DMS53 treated with DMSO at 0.1 percent for 48 hours (cell line): Measurements from ENCODE around the gene GNAQ.
"Not testable (repeated sequence)": the region's sequence is repeated elsewhere in the genome, so short reads cannot be mapped to it uniquely, and the experiment has no call there.

Experiments
- DNase-seq: peaks from one replicate; lab custom pipeline; 2025; ENCODE audit not compliant: unreplicated experiment; lab: John Stamatoyannopoulos, UW

Gene GNAQ

DNA sequence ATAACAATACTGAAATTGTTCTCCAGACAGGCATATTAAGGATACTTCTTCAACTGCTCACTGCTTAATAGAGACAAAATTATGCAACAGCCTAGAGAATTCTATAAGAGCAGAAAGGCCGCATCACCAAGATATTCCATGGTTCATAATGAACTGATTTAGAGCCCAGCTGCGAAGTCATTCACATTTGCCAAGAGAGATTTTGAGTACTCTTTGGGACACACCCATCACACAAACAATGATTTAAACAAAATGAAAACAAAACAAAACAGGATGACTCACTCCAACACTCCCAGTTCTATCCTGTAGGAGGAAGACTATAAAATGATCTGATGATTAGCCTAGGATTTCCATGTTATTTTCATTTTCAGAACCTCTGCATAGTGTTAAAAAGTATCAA lies 237.8 kb downstream of the GNAQ start:
- DNase-seq: no peak

DNA sequence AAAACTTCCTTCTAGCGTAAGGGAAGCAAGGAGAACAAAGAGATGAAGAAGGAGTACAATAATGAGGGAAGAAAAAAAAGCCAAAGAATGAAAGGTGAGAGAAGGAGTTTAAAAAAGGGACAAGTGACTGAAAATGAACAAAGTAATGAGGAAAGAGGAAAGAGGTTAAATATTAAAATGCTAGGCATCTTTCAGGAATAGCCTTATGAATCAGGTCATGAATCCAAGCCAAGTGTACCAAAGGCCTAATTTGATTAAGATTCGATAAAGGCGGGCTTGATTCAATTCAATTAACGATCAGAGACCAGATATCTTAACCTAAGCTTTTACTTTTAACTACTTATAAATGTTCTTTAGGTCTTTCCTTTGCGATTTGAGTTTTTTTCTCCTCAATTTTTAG lies 241.7 kb downstream of the GNAQ start:
- DNase-seq: no peak

DNA sequence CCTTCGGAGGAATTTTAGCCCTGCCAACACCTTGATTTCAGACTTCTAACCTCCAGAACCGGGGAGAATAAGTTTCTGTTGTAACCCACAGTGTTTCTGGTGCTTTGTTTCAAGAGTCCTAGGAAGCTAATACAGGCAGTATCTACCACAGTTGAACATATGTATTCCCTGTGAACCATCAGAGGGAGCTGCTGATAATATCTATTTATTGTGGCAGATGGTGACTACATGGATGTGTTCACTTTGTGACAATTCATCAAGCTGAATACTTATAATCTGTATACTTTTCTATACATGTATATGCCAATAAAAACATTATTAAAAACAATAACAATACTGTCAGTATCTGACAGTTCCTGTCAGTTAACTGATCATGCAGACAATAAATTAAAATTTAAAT lies 246.3 kb downstream of the GNAQ start:
- DNase-seq: no peak

DNA sequence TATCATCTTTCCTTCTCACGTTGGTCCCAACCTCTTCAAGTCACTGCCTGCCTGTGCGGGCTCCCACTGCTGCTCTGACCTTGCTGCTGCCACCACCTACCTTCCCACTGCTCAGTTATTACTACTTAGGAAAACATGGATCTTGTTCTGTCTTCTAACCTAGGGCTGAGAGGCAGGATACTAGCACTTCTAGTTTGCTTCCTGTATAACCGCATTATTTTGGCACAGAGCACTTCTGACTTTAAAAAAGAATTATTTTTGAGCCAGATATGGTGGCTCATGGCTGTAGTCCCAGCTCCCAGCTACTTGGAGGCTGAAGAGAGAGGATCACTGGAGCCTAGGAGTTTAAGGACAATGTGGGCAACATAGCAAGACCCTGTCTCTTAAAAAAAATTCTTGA lies 248.1 kb downstream of the GNAQ start:
- no peak for DNase-seq

DNA sequence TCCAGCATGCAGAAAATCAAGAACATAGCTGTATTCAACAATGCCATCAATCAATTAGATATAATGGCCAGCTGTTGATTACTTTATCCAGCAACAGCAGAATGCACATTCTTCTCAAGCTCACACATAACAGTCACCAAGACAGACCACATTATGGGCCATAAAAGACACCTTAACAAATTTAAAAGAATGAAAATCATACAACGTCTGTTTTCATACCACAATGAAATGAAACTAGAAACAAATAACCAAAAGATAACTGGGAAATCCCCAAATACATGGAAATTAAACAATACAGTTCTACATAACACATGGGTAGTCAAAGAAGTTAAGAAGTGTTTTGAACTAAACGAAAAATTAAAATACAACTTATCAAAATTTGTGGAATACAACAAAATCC lies 252.6 kb downstream of the GNAQ start:
- no peak for DNase-seq

DNA sequence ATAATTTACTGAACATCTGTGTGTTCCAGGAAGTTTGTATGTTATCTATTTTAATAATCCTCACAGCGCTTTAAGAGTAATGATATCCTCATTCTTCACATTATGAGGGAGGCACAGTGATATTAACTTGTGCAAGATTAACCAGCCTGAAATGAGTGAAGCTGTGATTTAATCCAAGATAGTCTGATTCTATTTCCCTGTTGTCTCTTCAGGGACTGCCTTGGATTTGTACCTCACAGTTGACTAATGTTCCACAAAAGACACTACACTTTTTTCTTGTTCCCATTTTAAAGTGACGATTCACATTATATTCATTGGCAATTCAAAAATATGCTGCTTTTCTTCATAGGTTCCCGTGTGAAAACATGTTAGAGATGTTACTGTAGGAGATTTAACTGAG lies 258.2 kb downstream of the GNAQ start:
- no peak for DNase-seq

DNA sequence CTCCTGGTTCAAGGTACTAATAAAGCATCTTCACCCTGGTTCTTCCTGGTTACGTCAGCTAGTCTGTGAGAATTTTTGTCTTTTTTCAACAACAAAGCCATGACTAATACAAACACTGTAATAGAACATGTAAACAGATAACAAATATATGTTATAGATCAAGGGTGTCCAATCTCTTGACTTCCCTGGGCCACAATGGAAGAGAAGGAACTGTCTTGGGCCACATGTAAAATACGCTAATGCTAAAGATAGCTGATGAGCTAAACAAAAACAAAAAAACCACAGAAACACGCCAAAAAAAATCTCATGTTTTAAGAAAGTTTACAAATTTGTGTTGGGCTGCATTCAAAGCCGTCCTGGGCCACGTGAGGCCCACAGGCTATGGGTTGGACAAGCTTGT lies 259.0 kb downstream of the GNAQ start:
- no peak for DNase-seq

DNA sequence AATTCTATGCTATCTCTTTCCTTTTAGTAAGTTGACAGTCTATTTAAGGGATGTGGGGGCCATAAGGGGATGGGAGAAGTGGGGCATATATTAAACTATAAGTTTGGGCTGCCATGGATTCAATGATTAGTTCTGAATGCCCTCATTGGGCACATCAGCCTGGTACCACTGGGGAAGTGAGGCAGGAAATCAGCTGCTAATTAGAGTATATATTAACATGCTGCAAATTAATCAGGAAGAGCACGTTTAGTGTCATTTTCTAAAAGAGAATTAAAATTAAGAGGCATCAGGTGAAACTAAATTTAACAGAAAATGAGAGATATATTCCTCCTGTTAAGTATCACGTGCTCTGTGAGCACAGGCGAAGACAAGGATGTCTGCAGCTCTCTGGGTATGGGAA lies 260.4 kb downstream of the GNAQ start:
- no peak for DNase-seq

DNA sequence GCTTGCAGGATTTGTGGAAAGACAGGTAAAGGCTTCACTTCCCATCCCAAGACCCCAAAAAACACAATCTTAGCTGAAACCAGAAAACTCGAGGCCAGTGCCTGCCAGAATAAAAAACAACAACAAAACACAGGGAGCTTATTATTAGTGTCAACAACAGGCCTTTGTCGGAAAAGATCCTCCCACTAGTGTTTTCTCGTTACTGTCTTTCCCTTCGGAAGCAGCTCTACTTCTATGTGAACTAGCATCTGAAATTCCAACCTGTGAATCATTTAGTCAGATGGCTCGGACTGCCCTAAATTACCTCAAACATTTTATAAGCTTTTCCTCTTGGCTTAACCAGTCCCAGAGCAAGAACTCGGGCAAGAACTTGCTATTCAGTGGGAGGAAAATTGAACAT lies 261.3 kb downstream of the GNAQ start:
- DNase-seq: no peak

DNA sequence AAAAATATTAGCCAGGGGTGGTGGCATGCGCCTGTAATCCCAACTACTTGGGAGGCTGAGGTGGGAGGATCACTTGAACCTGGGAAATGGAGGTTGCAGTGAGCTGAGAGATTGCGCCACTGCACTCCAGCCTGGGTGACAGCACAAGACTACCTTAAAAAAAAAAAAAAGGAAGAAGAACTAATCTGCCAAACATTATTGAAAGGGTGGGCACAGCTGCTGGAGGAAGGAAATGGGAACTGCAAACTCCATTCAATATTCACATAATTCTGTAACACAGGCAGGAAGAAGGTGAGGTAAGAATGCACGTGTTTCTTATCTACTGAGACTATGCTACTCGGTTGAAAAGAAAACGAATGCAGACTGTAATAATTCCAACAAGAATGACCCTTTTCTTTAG lies 262.4 kb downstream of the GNAQ start:
- no peak for DNase-seq

DNA sequence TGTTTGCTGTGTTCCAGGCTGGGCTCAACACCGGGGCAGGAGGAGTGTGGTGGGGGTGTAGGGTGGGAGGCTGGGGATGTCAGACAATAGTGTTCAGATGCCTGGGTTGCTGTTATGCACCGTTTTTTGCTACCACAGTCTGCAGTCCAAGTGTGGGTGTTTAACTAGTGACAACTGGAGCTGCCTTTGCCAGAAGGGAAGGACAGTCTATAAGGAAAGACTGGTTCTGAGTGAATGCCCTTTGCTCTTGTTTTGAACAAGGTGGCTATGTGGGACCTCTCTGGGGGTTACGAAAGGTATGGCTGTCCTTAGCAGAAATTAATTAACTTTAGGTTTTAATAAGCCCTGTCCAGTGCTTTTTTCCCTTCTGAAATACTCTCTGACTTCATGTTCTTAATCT lies 265.0 kb downstream of the GNAQ start:
- no peak for DNase-seq

DNA sequence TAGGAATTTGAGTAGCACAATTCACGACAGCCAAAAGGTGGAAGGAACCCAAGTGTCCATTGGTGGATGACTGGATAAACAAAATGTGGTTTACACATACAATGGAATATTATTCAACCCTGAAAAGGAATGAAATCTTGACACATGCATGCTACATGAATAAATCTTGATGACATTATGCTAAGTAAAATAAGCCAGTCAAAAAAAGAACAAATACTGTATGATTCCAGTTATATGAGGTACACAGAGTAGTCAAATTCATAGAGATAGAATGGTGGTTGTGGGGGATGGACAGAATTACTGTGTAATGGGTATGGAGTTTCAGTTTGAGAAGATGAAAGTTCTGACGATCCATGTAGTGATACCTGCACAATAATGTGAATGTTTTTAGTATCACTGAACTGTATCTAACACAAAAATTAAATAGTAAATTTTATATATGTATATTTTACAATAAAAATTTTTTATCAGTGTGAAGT lies 265.8 kb downstream of the GNAQ start:
- no peak for DNase-seq

DNA sequence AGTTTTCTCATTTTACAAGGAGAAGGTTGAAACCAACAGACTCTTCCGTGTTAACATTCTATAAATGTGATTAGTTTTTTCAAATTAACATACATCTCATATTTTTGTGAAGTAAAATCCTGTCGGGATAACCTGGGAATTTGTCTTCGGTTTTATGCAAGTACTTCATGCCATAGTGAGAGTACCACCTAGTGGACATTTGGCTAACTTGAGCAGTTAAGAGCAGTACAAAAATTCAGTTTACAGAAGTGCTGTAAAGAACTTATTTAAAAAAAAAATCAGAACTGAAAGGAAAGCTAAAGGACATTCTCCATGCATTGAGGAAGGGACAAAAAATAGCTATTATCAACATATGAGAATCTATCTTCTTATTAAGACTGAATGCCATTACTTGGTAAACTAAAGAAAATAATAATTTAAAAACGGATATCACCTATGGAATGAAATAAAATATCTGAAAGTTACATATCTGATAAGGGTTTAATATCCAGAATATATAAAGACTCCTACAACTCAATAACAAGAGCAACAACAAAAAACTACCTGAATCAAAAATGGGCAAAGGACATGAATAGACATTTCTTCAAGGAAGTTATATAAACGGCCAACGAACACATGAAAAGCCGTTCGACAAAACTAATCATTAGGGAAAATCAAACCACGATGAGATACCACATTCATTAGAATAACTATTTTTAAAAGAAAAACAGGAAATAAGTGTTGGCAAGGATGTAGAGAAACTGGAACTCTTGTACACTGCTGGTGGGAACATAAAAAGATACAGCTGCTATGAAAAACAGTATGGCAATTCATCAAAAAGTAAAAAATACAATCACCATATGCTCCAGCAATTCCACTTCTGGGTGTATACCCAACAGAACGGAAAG lies 266.5 kb downstream of the GNAQ start:
- peak; percentile 22 for DNase-seq

DNA sequence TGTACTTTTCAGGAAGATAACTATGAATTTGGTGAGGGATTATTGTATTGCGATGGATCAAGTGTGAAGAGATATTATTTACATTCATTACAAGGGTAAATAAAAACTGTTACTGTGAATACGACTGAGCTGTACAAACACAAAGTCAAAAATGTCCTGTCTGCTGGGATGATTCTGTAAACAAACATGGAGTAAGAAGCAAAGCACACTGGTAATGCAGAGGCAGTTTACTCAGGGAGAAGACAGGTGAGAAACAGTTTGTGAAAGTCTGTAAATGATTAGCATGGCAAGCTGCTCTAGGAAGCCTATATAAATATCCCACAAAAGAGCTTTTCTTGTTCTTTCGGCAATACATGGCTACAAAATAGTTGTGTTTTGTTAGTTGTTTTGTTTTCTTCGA lies 268.0 kb downstream of the GNAQ start:
- peak; percentile 71 for DNase-seq

DNA sequence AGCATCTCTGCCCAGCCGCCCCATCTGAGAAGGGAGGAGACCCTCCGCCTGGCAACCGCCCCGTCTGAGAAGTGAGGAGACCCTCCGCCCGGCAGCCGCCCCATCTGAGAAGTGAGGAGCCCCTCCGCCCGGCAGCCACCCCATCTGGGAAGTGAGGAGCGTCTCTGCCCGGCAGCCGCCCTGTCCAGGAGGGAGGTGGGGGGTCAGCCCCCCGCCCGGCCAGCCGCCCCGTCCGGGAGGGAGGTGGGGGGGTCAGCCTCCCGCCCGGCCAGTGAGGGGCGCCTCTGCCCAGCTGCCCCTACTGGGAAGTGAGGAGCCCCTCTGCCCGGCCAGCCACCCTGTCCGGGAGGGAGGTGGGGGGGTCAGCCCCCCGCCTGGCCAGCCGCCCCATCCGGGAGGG lies 270.7 kb downstream of the GNAQ start:
- not testable (repeated sequence) for DNase-seq

DNA sequence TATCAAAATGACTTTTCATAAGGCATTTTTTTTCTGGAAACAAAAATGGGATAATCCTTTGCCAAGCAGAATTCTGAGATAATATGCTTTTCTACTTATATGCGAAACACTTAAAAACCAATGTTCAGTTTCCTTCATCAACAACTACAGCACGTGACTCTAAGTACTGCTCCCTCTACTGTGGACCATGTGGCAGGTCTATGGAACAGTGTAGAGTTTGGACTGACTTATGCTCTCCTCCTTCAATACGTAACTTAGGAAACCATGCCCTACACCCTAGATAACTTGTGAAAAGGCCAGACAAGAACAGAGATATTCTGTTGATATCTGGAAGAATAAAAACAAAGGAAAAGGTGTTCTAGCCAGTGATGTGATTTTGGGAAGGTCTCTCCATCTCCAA lies 272.2 kb downstream of the GNAQ start:
- DNase-seq: no peak

DNA sequence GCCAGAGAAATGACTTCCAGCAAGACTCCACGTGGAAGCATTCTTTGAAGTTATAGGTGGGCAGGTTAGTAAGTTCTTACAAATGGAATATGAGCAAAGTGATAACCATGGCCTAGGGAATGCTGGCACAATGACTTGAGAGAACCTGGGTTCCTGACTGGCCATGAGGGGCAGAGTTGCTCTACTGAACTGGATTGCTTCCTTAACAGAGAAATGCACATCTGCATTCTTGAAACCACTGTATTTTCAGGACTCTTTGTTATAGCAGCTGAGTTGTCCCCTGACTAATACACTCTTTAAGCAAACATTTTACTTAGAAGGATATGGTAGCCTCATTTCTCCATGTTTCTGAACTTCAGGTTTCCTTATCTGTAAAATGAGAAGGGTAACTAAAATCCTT lies 275.2 kb downstream of the GNAQ start:
- no peak for DNase-seq

DNA sequence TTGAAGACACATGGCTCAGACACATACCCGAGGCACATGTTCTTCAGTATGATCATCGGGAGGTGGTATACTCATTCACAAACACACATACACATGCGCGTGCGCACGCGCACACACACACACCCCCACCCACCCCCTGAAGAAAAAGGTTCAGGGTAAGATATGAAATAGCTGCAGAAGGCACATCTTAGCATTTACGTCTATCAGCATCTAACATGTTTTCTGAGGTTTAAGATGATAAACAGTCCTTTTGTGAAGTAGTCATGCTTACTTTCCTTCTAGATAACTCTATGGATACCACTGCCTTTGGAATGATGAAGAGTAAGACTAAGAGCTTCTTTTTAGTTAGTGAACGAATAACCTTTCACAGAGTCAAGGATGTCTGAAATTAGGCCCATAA lies 278.4 kb downstream of the GNAQ start:
- DNase-seq: no peak

DNA sequence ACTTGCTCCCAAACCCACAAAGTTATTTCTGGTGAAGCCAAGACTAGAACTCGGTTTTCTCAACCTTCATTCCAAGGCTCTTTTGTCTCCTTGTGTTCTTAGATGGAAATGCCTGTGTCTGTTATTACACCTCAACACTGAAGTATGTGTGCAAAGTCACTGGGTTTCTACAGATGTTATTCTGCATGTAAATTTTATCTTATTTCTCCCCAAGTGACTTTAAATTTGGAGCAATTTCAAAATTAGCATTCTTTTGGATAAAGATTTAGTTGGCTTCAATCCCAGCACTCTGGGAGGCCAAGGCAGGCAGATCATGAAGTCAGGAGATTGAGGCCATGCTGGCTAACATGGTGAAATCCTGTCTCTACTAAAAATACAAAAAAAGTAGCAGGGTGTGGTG lies 279.1 kb downstream of the GNAQ start:
- DNase-seq: no peak

DNA sequence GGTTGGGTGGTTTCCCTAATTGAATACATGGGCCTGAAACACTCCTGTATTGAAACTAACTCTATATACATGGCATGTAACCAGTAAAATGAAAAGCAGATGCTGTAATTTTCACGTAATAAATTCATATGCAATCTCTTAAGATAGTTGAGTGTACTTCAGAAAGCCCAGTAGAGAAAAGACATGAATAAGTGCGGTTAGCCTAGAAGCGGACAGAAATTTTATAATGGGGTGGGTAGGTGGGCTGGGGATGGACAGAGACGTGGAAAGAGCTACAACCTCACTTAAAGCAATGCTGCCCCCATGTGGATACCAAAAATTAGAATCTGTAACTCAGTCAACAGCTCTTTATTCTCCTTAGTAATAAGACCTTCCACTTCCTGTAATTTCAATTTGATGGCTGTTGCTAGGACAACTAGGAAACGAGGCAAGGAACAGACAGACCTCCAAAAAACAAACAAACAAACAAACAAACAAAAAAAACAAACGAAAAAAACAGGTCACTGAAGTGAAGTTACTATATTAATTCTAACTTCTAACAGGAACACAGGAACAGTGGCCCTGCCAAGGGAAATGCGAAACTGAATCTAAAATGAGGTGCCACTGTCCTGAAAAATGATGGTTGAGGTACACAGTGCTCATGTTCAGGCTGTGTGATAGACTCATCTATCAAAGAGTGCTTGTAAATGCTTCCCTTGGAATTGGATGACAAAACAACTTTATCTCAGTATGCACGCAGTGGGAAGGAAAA lies 280.1 kb downstream of the GNAQ start:
- peak; percentile 53 for DNase-seq

DNA sequence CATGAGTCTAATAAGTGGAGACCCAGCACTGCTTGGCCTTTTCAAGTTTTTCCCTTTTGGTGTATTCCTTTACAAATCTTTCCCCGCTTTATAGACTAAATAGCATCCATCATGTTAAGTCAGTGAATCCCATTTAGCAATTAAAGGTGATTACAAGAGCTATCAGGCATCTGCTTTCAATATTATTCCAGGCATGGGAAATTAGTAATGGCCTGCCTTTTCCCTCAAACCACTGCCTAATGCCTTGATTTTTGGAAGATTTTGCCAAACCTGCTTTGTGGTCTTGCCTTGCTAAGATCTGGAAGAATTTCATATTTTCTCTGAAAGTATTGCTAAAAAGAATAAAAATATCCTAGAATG lies 280.6 kb downstream of the GNAQ start:
- DNase-seq: no peak

DNA sequence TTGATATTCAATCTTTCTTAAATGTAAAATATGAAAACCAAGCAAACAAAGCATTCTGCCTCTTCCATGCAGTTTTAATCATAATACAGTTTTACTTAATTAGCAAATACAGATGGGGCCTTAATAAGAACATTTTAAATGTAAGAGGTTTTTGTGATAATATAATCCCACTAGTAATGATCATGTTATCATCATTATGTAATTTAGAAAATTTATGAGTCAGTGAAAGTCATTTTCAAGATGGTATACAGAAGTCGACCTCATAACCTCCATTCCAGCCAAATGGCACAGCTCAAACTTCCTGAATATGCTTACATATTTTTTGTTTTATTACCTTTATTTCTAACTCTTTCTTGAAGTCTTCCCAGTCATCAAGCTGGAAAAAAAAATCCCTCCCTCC lies 281.3 kb downstream of the GNAQ start:
- no peak for DNase-seq
